Muscle layer of colon (tissue), 2 donors: ENCODE data around the gene ZNFX1.
"Not testable (repeated sequence)": the region's sequence is repeated elsewhere in the genome, so short reads cannot be mapped to it uniquely, and the experiment has no call there.

Experiments used
- H3K27ac ChIP-seq: one replicate; pipeline ENCODE4 v1.7.0; 2013; ENCODE audit warnings: low read depth, mild to moderate bottlenecking, low read length, moderate library complexity
- H3K27me3 ChIP-seq, 2 donors: one replicate each; pipeline ENCODE4 v1.7.0; 2013; ENCODE audit warnings: low read length in 2 of 2, mild to moderate bottlenecking in 2 of 2; ENCODE audit not compliant: insufficient read depth in 2 of 2, control insufficient read depth in 1 of 2
- H3K36me3 ChIP-seq: one replicate; pipeline ENCODE4 v1.7.0; 2013; ENCODE audit warnings: mild to moderate bottlenecking, low read length; ENCODE audit not compliant: insufficient read depth
- H3K4me1 ChIP-seq: one replicate; pipeline ENCODE4 v1.7.0; 2013; ENCODE audit warnings: mild to moderate bottlenecking, low read length; ENCODE audit not compliant: insufficient read depth
- H3K4me3 ChIP-seq, 2 donors: one replicate each; pipeline ENCODE4 v1.7.0; 2013; ENCODE audit warnings: low read length in 2 of 2, low read depth in 1 of 2, mild to moderate bottlenecking in 1 of 2, moderate library complexity in 1 of 2
- H3K9ac ChIP-seq: one replicate; pipeline ENCODE4 v1.7.0; 2013; ENCODE audit warnings: low read length
- H3K9me3 ChIP-seq: one replicate; pipeline ENCODE4 v1.7.0; 2013; ENCODE audit warnings: mild to moderate bottlenecking, low read length
- donor health status: abdominal sarcoma.
- donor health status: Adenocarcinoma of cecum.

ZNFX1 gene

GRCh38 chr20:49313283-49313682, 35.4 kb upstream of the ZNFX1 start:
- Histone ChIP-seq H3K27me3 (peaks cover 5 to 16% of the 10 kb centered on the region in 2 donors), H3K36me3 (no peaks in the 10 kb centered on the region), H3K27ac (no peak overlapping the region), H3K4me1 (no peaks in the 10 kb centered on the region), H3K9ac (no peak overlapping the region), H3K4me3 (no peak overlapping the region), H3K9me3 (no peaks in the 10 kb centered on the region)

GRCh38 chr20:49312661-49313060, 34.8 kb upstream of the ZNFX1 start:
- Histone ChIP-seq H3K4me1 (no peaks in the 10 kb centered on the region), H3K27ac (no peak overlapping the region), H3K9me3 (no peaks in the 10 kb centered on the region)

GRCh38 chr20:49310705-49311104, 32.8 kb upstream of the ZNFX1 start:
- Histone ChIP-seq H3K4me3 (no peak overlapping the region), H3K9me3 (no peaks in the 10 kb centered on the region), H3K27ac (no peak overlapping the region), H3K9ac (no peak overlapping the region), H3K36me3 (no peaks in the 10 kb centered on the region), H3K27me3 (no peaks in the 10 kb centered on the region), H3K4me1 (no peaks in the 10 kb centered on the region)

More at GRCh38 chr20:49312661-49313060, 34.8 kb upstream of the ZNFX1 start:
- Histone ChIP-seq H3K27me3 (peaks cover 0 to 10% of the 10 kb centered on the region in 2 donors), H3K4me3 (no peak overlapping the region), H3K36me3 (no peaks in the 10 kb centered on the region), H3K9ac (no peak overlapping the region)

- Histone ChIP-seq H3K27me3 (no peaks in the 10 kb centered on the region), H3K27ac (no peak overlapping the region), H3K36me3 (no peaks in the 10 kb centered on the region), H3K9ac (no peak overlapping the region), H3K9me3 (no peaks in the 10 kb centered on the region), H3K4me3 (no peak overlapping the region), H3K4me1 (no peaks in the 10 kb centered on the region)
These were observed 31.0 kb upstream of the ZNFX1 start for GRCh38 chr20:49308875-49309274.

- Histone ChIP-seq H3K27ac (no peak overlapping the region), H3K9ac (no peak overlapping the region), H3K36me3 (no peaks in the 10 kb centered on the region), H3K27me3 (no peaks in the 10 kb centered on the region), H3K9me3 (no peaks in the 10 kb centered on the region), H3K4me1 (no peaks in the 10 kb centered on the region), H3K4me3 (no peak overlapping the region)
These were observed 29.2 kb upstream of the ZNFX1 start for GRCh38 chr20:49306903-49307620.

- H3K36me3 ChIP-seq: no peaks in the 10 kb centered on the region
These were observed 25.3 kb upstream of the ZNFX1 start for GRCh38 chr20:49303065-49303552.

GRCh38 chr20:49297605-49298530, 20.0 kb upstream of the ZNFX1 start:
- H3K4me1 ChIP-seq: no peaks in the 10 kb centered on the region
- H3K9me3 ChIP-seq: no peaks in the 10 kb centered on the region
- H3K27me3 ChIP-seq: no peaks in the 10 kb centered on the region
- H3K4me3 ChIP-seq: no peak overlapping the region
- H3K36me3 ChIP-seq: peaks cover 8% of the 10 kb centered on the region
- no peak overlapping the region for H3K9ac ChIP-seq
- no peak overlapping the region for H3K27ac ChIP-seq

More at GRCh38 chr20:49303065-49303552, 25.3 kb upstream of the ZNFX1 start:
- no peak overlapping the region for H3K9ac ChIP-seq
- H3K4me1 ChIP-seq: no peaks in the 10 kb centered on the region
- H3K9me3 ChIP-seq: no peaks in the 10 kb centered on the region
- H3K27ac ChIP-seq: no peak overlapping the region
- H3K27me3 ChIP-seq: no peaks in the 10 kb centered on the region
- no peak overlapping the region for H3K4me3 ChIP-seq

GRCh38 chr20:49294002-49294654, 16.3 kb upstream of the ZNFX1 start:
- peaks cover 32% of the 10 kb centered on the region for H3K36me3 ChIP-seq
- H3K27me3 ChIP-seq, H3K4me1 ChIP-seq, H3K9ac ChIP-seq, H3K9me3 ChIP-seq, H3K4me3 ChIP-seq, H3K27ac ChIP-seq: not testable (repeated sequence)

- H3K36me3 ChIP-seq: peaks cover 42% of the 10 kb centered on the region
These were observed 15.3 kb upstream of the ZNFX1 start for GRCh38 chr20:49293122-49293521.

GRCh38 chr20:49292010-49292409, 14.2 kb upstream of the ZNFX1 start:
- no peaks in the 10 kb centered on the region for H3K27me3 ChIP-seq
- H3K4me3 ChIP-seq: no peak overlapping the region
- peaks cover 53% of the 10 kb centered on the region for H3K36me3 ChIP-seq
- no peak overlapping the region for H3K27ac ChIP-seq
- H3K9me3 ChIP-seq: peaks cover 2% of the 10 kb centered on the region
- no peaks in the 10 kb centered on the region for H3K4me1 ChIP-seq
- no peak overlapping the region for H3K9ac ChIP-seq

More at GRCh38 chr20:49293122-49293521, 15.3 kb upstream of the ZNFX1 start:
- no peaks in the 10 kb centered on the region for H3K27me3 ChIP-seq
- H3K9me3 ChIP-seq: no peaks in the 10 kb centered on the region
- no peak overlapping the region for H3K4me3 ChIP-seq
- no peak overlapping the region for H3K27ac ChIP-seq
- no peak overlapping the region for H3K9ac ChIP-seq
- H3K4me1 ChIP-seq: no peaks in the 10 kb centered on the region

GRCh38 chr20:49291200-49291599, 13.3 kb upstream of the ZNFX1 start:
- H3K27me3 ChIP-seq: no peaks in the 10 kb centered on the region
- no peak overlapping the region for H3K27ac ChIP-seq
- H3K9ac ChIP-seq: no peak overlapping the region
- peaks cover 61% of the 10 kb centered on the region for H3K36me3 ChIP-seq
- H3K4me3 ChIP-seq: no peak overlapping the region
- H3K9me3 ChIP-seq: peaks cover 10% of the 10 kb centered on the region
- no peaks in the 10 kb centered on the region for H3K4me1 ChIP-seq
